Heart left ventricle (tissue), 16 donors: ENCODE measurements around the gene DRC3. TPM values are rescaled to one million over a fixed set of nuclear protein-coding genes. Genes with fewer than 3 reads are reported as not detected.
A peak's percentile ranks its signal among the peaks of the same experiment; 100 is the strongest.

Experiments used
- ATAC-seq, 4 donors: fragments of 200-7000 bp; cut with Tn5 transposase; one replicate each; pipeline ENCODE4 v1.9.1; 2020 to 2022; ENCODE audit warnings: moderate library complexity in 4 of 4, mild to moderate bottlenecking in 3 of 4, moderate number of reproducible peaks in 1 of 4
- DNase-seq, 5 donors: peaks; one replicate each; pipeline ENCODE4 v3.0.0-alpha.2; 2020
- H3K27ac ChIP-seq, 12 donors: fragments of 200-600 bp; sonication (generic) in 4 of 12; one replicate each; pipeline versions ENCODE4 v1.5.0 to v1.8.0; 2016 to 2022; ENCODE audit warnings: mild to moderate bottlenecking in 2 of 12
- H3K27me3 ChIP-seq, 9 donors: fragments of 200-600 bp; sonication (generic) in 2 of 9; one replicate each; pipeline versions ENCODE4 v1.5.1 to v1.8.0; 2016 to 2022; ENCODE audit warnings: mild to moderate bottlenecking in 3 of 9
- H3K36me3 ChIP-seq, 9 donors: fragments of 200-600 bp; sonication (generic) in 2 of 9; one replicate each; pipeline versions ENCODE4 v1.5.0 to v1.8.0; 2018 to 2022; ENCODE audit warnings: mild to moderate bottlenecking in 2 of 9
- H3K4me1 ChIP-seq, 12 donors: fragments of 200-600 bp; sonication (generic) in 4 of 12; one replicate each; pipeline versions ENCODE4 v1.5.0 to v1.8.0; 2016 to 2022; ENCODE audit warnings: mild to moderate bottlenecking in 3 of 12
- H3K4me3 ChIP-seq, 12 donors: fragments of 200-600 bp; sonication (generic) in 4 of 12; one replicate each; pipeline versions ENCODE4 v1.5.0 to v1.8.0; 2017 to 2022; ENCODE audit warnings: mild to moderate bottlenecking in 9 of 12, moderate library complexity in 4 of 12
- H3K9me3 ChIP-seq, 12 donors: fragments of 200-600 bp; sonication (generic) in 4 of 12; one replicate each; pipeline versions ENCODE4 v1.5.0 to v1.8.0; 2016 to 2022; ENCODE audit warnings: mild to moderate bottlenecking in 1 of 12
- POLR2A ChIP-seq, 2 donors: fragments of 450-650 bp; IDR thresholded peaks; one replicate each; pipeline ENCODE4 v1.6.1; 2017; ENCODE audit warnings: antibody characterized with exemption in 2 of 2, mild to moderate bottlenecking in 2 of 2, moderate library complexity in 2 of 2
- WGBS, 4 donors: extraction: QIAGEN DNeasy Blood & Tissue Kit in 2 of 4; methylation state at CpG; one replicate each; pipeline versions ENCODE4 v1.1.5 to v1.1.7; 2013 to 2018; 5-methylcytosine and 5-hydroxymethylcytosine counted together
- intact Hi-C, 10 donors: fragments of 100-400 bp; cut with DNase I; formaldehyde crosslinking; loops; one replicate each; pipeline versions ENCODE4 v1.11.1 to v1.14.2; 2022
- polyA plus RNA-seq, 2 donors: library from polyadenylated mRNA; stranded (reverse); fragments of 200-250 nt; gene quantifications; one replicate each; pipeline ENCODE4 v1.2.3, GENCODE V29; 2013
- total RNA-seq, 9 donors: library from RNA; depleted of rRNA in 2 of 9; stranded (reverse); fragments of >200 nt in 2 of 9; fragmentation: NEBNext Ultra II Directional in 3 of 9; extraction: Animal tissue kit (Norgen Biotek cat#: 25700) in 3 of 9; gene quantifications; one replicate each; pipeline versions ENCODE4 v1.1.0 to v1.2.4, GENCODE V29; 2016 to 2023
- TF ChIP-seq, protein P1 (sequence below), 12 donors: fragments of 200-600 bp; sonication (generic) in 4 of 12; IDR thresholded peaks; one replicate each; pipeline versions ENCODE4 v1.5.0 to v1.8.0; 2018 to 2022; ENCODE audit warnings: antibody characterized with exemption in 12 of 12, mild to moderate bottlenecking in 5 of 12
- donor health status: ischemic (EF 13 %, LVEDD 7.1; RV severe dilation, severe dysfunction).
- donor health status: healthy with polysubstance abuse.
- donor health status: DM: no; HTN: yes; CAD: no.
- donor health status: DM: no; HTN: no; CAD: no.
- donor health status: ischemic (EF 25% LVEDD 6.9; RV normal size, moderate dysfunction).
- donor health status: ischemic (EF 25% LVEDD 5.7; RV mildly dilated, moderate dysfunction).
- donor health status: healthy.
- donor health status: DM: yes; HTN: yes; CAD: no.
- donor health status: ischemic (EF 35%, LVEDD 5.7; RV mildly dilated, moderate dysfunction).
- donor health status: nonischemic (EF 11% LVEDD 7.7; RV severe dilation, severe dysfunction).
- donor health status: DM: yes; HTN: yes; CAD: no.
- donor health status: PGD.
- donor health status: ischemic (EF 29% LVEDD 5.4; RV normal size, mild dysfunction).
- donor health status: nonischemic (EF 23%, LVEDD 6.1; RV moderate dilation, normal function).

DRC3 gene
- total and polyA plus RNA-seq, 11 donors, result 0.42 to 3.7 (median 1.00) TPM

DNA sequence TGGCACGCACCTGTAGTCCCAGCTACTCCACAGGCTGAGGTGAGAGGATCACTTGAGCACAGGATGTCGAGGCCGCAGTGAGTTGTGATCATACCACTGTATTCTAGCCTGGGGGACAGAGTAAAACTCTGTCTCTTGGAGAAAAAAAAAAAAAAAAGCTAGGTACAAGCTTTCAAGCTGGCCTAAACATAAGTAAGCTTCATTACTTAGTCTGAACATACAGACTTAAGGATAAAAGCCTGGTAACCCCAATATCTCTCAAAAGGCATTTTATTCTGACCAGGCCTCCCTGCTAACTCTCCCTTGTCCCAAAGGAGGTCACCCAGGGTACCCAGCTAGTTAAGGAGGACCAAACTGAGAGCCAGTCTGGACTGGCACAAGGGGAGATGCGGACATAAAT, 46.6 kb upstream of the DRC3 start:
- Histone ChIP-seq H3K4me3 (no peak overlapping the region), H3K36me3 (no peaks in the 10 kb centered on the region), H3K9me3 (no peaks in the 10 kb centered on the region), H3K27me3 (no peaks in the 10 kb centered on the region), H3K4me1 (peaks cover 3 to 92% (median 61%) of the 10 kb centered on the region in 12 donors), H3K27ac (peak overlapping the region in 11 of 12 donors; percentile 18 to 82 (median 74))
- TF ChIP-seq, protein P1, sequence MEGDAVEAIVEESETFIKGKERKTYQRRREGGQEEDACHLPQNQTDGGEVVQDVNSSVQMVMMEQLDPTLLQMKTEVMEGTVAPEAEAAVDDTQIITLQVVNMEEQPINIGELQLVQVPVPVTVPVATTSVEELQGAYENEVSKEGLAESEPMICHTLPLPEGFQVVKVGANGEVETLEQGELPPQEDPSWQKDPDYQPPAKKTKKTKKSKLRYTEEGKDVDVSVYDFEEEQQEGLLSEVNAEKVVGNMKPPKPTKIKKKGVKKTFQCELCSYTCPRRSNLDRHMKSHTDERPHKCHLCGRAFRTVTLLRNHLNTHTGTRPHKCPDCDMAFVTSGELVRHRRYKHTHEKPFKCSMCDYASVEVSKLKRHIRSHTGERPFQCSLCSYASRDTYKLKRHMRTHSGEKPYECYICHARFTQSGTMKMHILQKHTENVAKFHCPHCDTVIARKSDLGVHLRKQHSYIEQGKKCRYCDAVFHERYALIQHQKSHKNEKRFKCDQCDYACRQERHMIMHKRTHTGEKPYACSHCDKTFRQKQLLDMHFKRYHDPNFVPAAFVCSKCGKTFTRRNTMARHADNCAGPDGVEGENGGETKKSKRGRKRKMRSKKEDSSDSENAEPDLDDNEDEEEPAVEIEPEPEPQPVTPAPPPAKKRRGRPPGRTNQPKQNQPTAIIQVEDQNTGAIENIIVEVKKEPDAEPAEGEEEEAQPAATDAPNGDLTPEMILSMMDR (IDR thresholded peaks at IDR 0.05), result no peak
- no peak for TF ChIP-seq POLR2A (IDR thresholded peaks at IDR 0.05)
- DNase-seq (no peak), ATAC-seq (no peak)
- 47 to 67% (median 52%) methylated on average over 4 of the region's 4 CpGs for WGBS, 4 donors
- intact Hi-C loops, result loop anchor here in 6 of 10 donors (2.0 to 10.0 kb wide), 6 partner anchors 36 to 251 kb away; partner anchors contain the start of genes ATPAF2 (in 2 of the 6), GID4 (in 2 of the 6), DRC3 (in 1 of the 6) and TOM1L2 (in 1 of the 6)

DNA sequence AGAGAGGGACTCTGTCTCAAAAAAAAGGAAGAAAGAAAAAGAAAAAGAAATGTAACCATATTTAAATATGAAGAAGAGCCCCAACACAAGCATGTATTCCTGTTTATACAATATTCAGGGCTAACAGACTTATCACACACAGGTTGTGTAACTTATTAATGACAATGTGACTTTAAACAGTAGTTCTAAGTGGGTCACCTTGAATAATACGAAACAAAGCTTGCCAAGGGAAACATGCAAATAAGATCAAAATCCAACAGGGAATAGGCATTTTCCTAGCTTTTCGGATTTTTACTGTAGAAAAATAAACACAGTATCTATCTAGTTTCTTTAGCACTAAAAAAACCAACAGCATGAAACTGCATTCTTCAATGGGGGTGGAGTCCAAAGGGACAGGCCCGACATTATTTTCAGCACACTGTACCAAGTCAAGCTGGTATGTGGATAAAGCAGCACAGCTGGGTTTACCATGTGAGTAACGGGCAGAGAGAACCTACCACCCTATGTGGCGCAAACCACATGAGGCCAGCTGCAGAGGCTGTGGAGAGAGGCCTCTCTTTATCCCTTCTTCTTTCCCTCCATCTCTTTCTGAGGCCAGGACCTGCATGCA, 45.7 kb upstream of the DRC3 start:
- H3K27ac ChIP-seq, result peak overlapping the region; percentile 18 to 82 (median 72)
- H3K27me3 ChIP-seq, result no peaks in the 10 kb centered on the region
- H3K9me3 ChIP-seq, result no peaks in the 10 kb centered on the region
- peak; percentile 27 to 61 (median 41) for ATAC-seq
- no peaks in the 10 kb centered on the region for H3K36me3 ChIP-seq
- 29 to 46% (median 35%) methylated on average over 5 of the region's 5 CpGs for WGBS, 4 donors
- intact Hi-C loops, result loop anchor here in 6 of 10 donors (2.0 to 10.0 kb wide), 6 partner anchors 35 to 252 kb away; partner anchors contain the start of genes ATPAF2 (in 2 of the 6), GID4 (in 2 of the 6), DRC3 (in 1 of the 6) and TOM1L2 (in 1 of the 6)
- peaks cover 3 to 90% (median 56%) of the 10 kb centered on the region in 12 donors for H3K4me1 ChIP-seq
- TF ChIP-seq, protein P1 (IDR thresholded peaks at IDR 0.05), result no peak
- no peak for TF ChIP-seq POLR2A (IDR thresholded peaks at IDR 0.05)
- H3K4me3 ChIP-seq, result no peak overlapping the region
- no peak for DNase-seq

DNA sequence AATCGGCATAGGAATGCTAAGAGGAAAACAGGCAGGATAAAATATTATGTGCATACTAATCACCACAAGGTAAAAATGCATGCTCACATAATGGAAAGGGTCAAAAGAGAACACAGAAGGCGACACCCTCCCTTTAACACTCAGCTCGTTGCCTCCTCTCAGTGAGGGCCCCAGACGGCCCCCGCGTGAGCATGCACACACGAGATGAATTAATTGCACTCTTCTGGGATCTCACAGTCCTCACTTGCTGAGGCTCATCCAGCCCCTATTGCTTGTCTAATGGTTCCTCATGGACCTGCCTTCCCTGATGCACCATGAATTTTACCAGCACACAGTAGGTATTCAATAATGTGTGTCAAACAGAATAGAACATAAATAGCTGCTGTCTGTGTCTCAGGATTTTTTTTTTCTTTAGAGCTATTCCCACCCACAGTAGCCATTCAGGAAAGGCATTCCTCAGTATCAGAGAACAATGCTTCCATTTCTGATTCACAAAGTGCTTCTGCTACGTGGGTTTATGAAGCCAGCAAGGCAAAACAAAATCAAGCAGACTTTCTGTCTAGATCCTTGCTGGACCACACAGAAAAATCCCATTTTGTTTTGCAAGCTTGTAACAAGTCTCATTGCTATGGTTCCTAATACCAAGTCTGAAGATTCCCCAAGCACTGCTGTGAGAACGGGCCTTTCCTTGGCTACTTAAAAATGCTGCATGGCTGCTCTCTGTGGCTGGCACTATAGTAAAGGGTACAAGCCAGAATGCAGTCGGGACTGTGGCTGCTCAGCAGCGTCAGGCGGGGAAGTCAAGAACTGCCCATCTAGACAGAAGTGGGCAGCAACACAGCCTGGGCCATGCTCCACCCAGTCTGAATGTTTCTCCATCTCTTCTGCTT, 44.0 kb upstream of the DRC3 start:
- Histone ChIP-seq H3K27me3 (no peaks in the 10 kb centered on the region), H3K36me3 (no peaks in the 10 kb centered on the region), H3K4me3 (no peak overlapping the region), H3K27ac (peak overlapping the region in 11 of 12 donors; percentile 41 to 82 (median 69)), H3K9me3 (no peaks in the 10 kb centered on the region), H3K4me1 (peaks cover 3 to 88% (median 42%) of the 10 kb centered on the region in 12 donors)
- ATAC-seq (peak; percentile 32 to 79 (median 50)), DNase-seq (no peak)
- TF ChIP-seq, protein P1 (IDR thresholded peaks at IDR 0.05), result no peak
- no peak for TF ChIP-seq POLR2A (IDR thresholded peaks at IDR 0.05)
- WGBS, 4 donors, result 33 to 48% (median 36%) methylated on average over 12 of the region's 12 CpGs
- intact Hi-C loops, result loop anchor here in 6 of 10 donors (5.0 to 10.0 kb wide), 5 partner anchors 34 to 254 kb away; partner anchors contain the start of genes ATPAF2 (in 2 of the 6), GID4 (in 2 of the 6), DRC3 (in 1 of the 6) and TOM1L2 (in 1 of the 6)
